Measurements from ENCODE around the gene SNAP47.

SNAP47 gene

GRCh38 chr1:227742738-227743715 is 7.8 kb downstream of the SNAP47 start:
- peak overlapping the region in 1 of 11 experiments; percentile 49; a peak in 1 of 22 replicates for H3K9ac ChIP-seq
- H3K27ac ChIP-seq: no peak overlapping the region
- peaks cover 8 to 39% (median 18%) of the 10 kb centered on the region in 11 experiments; a peak in 21 of 22 replicates for H3K36me3 ChIP-seq
- no peaks in the 10 kb centered on the region for H3K9me3 ChIP-seq (replicated peaks in 1 of 11)
- H3K27me3 ChIP-seq: no peaks in the 10 kb centered on the region
- no peak overlapping the region for H3K4me3 ChIP-seq
- H4K20me1 ChIP-seq: peaks cover 60 to 100% (median 94%) of the 10 kb centered on the region in 11 experiments; a peak in 21 of 22 replicates
- peak overlapping the region in 10 of 11 experiments; percentile 70 to 95 (median 86); a peak in 18 of 22 replicates for H3K4me2 ChIP-seq
- peaks cover 30 to 66% (median 57%) of the 10 kb centered on the region in 10 experiments for H3K4me1 ChIP-seq
- no peak for TF ChIP-seq Cebpa-rat (IDR thresholded peaks at IDR 0.05)

- peak overlapping the region in 5 of 11 experiments; percentile 24 to 68 (median 55); a peak in 8 of 22 replicates for H3K9ac ChIP-seq
- TF ChIP-seq Cebpa-rat (IDR thresholded peaks at IDR 0.05): no peak
- peaks cover 44 to 59% (median 49%) of the 10 kb centered on the region in 10 experiments for H3K4me1 ChIP-seq
- H3K27me3 ChIP-seq: no peaks in the 10 kb centered on the region
- H3K27ac ChIP-seq: peak overlapping the region in 4 of 11 experiments; percentile 25 to 66 (median 44); a peak in 5 of 22 replicates
- peak overlapping the region; percentile 70 to 95 (median 85) for H3K4me2 ChIP-seq
- H4K20me1 ChIP-seq: peaks cover 70 to 100% (median 97%) of the 10 kb centered on the region in 11 experiments; a peak in 21 of 22 replicates
- H3K9me3 ChIP-seq (replicated peaks in 1 of 11): no peaks in the 10 kb centered on the region
- H3K4me3 ChIP-seq: 0 out of 20 replicates have a peak overlapping the region, but pooled peaks of 1 of the 10 experiments have one; percentile 20
- peaks cover 22 to 42% (median 30%) of the 10 kb centered on the region in 11 experiments for H3K36me3 ChIP-seq
Measured at GRCh38 chr1:227744668-227745067, 9.4 kb downstream of the SNAP47 start.

- Histone ChIP-seq H3K36me3 (peaks cover 31 to 43% (median 37%) of the 10 kb centered on the region in 11 experiments), H4K20me1 (peaks cover 68 to 100% (median 97%) of the 10 kb centered on the region in 11 experiments; a peak in 21 of 22 replicates), H3K27ac (peak overlapping the region in 4 of 11 experiments; percentile 27 to 66 (median 42); a peak in 6 of 22 replicates), H3K9ac (peak overlapping the region in 4 of 11 experiments; percentile 26 to 68 (median 56); a peak in 7 of 22 replicates), H3K4me1 (peaks cover 42 to 57% (median 47%) of the 10 kb centered on the region in 10 experiments), H3K27me3 (no peaks in the 10 kb centered on the region), H3K9me3 (replicated peaks in 1 of 11) (no peaks in the 10 kb centered on the region), H3K4me3 (no peak overlapping the region), H3K4me2 (peak overlapping the region in 10 of 11 experiments; percentile 70 to 95 (median 86); a peak in 19 of 22 replicates)
- TF ChIP-seq Cebpa-rat (IDR thresholded peaks at IDR 0.05): no peak
Measured at GRCh38 chr1:227745568-227746265, 10.5 kb downstream of the SNAP47 start.

GRCh38 chr1:227746676-227747075 is 11.4 kb downstream of the SNAP47 start:
- H3K9me3 ChIP-seq (replicated peaks in 1 of 11): no peaks in the 10 kb centered on the region
- TF ChIP-seq Cebpa-rat (IDR thresholded peaks at IDR 0.05): no peak
- peaks cover 68 to 100% (median 95%) of the 10 kb centered on the region in 11 experiments; a peak in 21 of 22 replicates for H4K20me1 ChIP-seq

GRCh38 chr1:227747382-227747781 is 12.1 kb downstream of the SNAP47 start:
- Histone ChIP-seq H3K4me1 (peaks cover 42 to 50% (median 44%) of the 10 kb centered on the region in 10 experiments), H3K27me3 (no peaks in the 10 kb centered on the region), H3K4me2 (no peak overlapping the region), H3K36me3 (peaks cover 40 to 57% (median 47%) of the 10 kb centered on the region in 11 experiments), H3K9me3 (replicated peaks in 1 of 11) (no peaks in the 10 kb centered on the region), H3K9ac (no peak overlapping the region), H3K27ac (no peak overlapping the region), H4K20me1 (peaks cover 65 to 99% (median 90%) of the 10 kb centered on the region in 11 experiments; a peak in 21 of 22 replicates), H3K4me3 (no peak overlapping the region)
- no peak for TF ChIP-seq Cebpa-rat (IDR thresholded peaks at IDR 0.05)

More at GRCh38 chr1:227746676-227747075, 11.4 kb downstream of the SNAP47 start:
- peaks cover 42 to 53% (median 47%) of the 10 kb centered on the region in 10 experiments for H3K4me1 ChIP-seq
- no peak overlapping the region for H3K4me3 ChIP-seq
- H3K4me2 ChIP-seq: peak overlapping the region in 5 of 11 experiments; percentile 85 to 95 (median 88); a peak in 6 of 22 replicates
- peaks cover 40 to 51% (median 46%) of the 10 kb centered on the region in 11 experiments for H3K36me3 ChIP-seq
- H3K9ac ChIP-seq: no peak overlapping the region; a peak in 1 of 22 replicates
- H3K27ac ChIP-seq: 0 out of 22 replicates have a peak overlapping the region, but pooled peaks of 1 of the 11 experiments have one; percentile 19
- H3K27me3 ChIP-seq: no peaks in the 10 kb centered on the region

- H3K4me1 ChIP-seq: peaks cover 37 to 47% (median 41%) of the 10 kb centered on the region in 10 experiments
- H3K27ac ChIP-seq: no peak overlapping the region
- no peaks in the 10 kb centered on the region for H3K9me3 ChIP-seq (replicated peaks in 1 of 11)
- peaks cover 59 to 99% (median 90%) of the 10 kb centered on the region in 11 experiments; a peak in 21 of 22 replicates for H4K20me1 ChIP-seq
- no peak for TF ChIP-seq Cebpa-rat (IDR thresholded peaks at IDR 0.05)
- no peak overlapping the region for H3K4me2 ChIP-seq
- H3K36me3 ChIP-seq: peaks cover 42 to 63% (median 51%) of the 10 kb centered on the region in 11 experiments
- H3K4me3 ChIP-seq: no peak overlapping the region
- H3K27me3 ChIP-seq: no peaks in the 10 kb centered on the region
- H3K9ac ChIP-seq: peak overlapping the region in 2 of 11 experiments; percentile 3 to 56; a peak in 3 of 22 replicates
Measured at GRCh38 chr1:227747948-227748495, 12.8 kb downstream of the SNAP47 start.

- no peak for TF ChIP-seq Cebpa-rat (IDR thresholded peaks at IDR 0.05)
- Histone ChIP-seq H3K4me2 (peak overlapping the region in 2 of 11 experiments; percentile 12 to 17; a peak in 2 of 22 replicates), H3K36me3 (peaks cover 47 to 70% (median 57%) of the 10 kb centered on the region in 11 experiments), H3K9ac (peak overlapping the region in 4 of 11 experiments; percentile 3 to 56 (median 20); a peak in 4 of 22 replicates), H4K20me1 (peaks cover 53 to 99% (median 90%) of the 10 kb centered on the region in 11 experiments; a peak in 21 of 22 replicates), H3K4me1 (peaks cover 31 to 46% (median 35%) of the 10 kb centered on the region in 10 experiments), H3K9me3 (replicated peaks in 1 of 11) (no peaks in the 10 kb centered on the region), H3K4me3 (no peak overlapping the region), H3K27ac (no peak overlapping the region), H3K27me3 (no peaks in the 10 kb centered on the region)
Measured at GRCh38 chr1:227748496-227749182, 13.4 kb downstream of the SNAP47 start.
